K562 (cell line): ENCODE measurements around the gene RHBDF2. TPM values are rescaled to one million over a fixed set of nuclear protein-coding genes. Genes with fewer than 3 reads are reported as not detected.
A peak's percentile ranks its signal among the peaks of the same experiment; 100 is the strongest.

ENCODE experiments used
- ATAC-seq: fragments of 200-7000 bp; cut with Tn5 transposase; 3 replicates; pipeline ENCODE4 v1.9.1; 2020; ENCODE audit warnings: moderate library complexity
- BruUV-seq: library from RNA; stranded (reverse); fragments of 400-500 nt; replicated peaks from 2 replicates; lab custom pipeline; 2021; lab: Mats Ljungman, UMichigan
- CTCF ChIA-PET: fragments of 300-600 bp; formaldehyde crosslinking; extraction: SDS; loops from one replicate; lab custom pipeline; 2021; ENCODE audit warnings: low intra/inter-chr PET ratio; lab: Yijun Ruan, JAX
- POLR2A ChIA-PET: fragments of 300-600, 350-650 bp; sonication (Branson Sonifier 250); formaldehyde crosslinking; extraction: SDS; loops from one replicate; lab custom pipeline; 2021; ENCODE audit warnings: antibody characterized with exemption, inconsistent platforms; lab: Yijun Ruan, JAX
- DNase-seq, 4 experiments: peaks; one replicate each; pipeline versions ENCODE4 v3.0.0 to v3.0.0-alpha.2; 2011 to 2018; ENCODE audit warnings: low spot score in 3 of 4, mixed read lengths in 3 of 4; ENCODE audit errors: extremely low read depth in 1 of 4
- FAIRE-seq: peaks from 2 replicates; lab custom pipeline; 2011; peaks lifted over from hg19 to GRCh38; lab: Jason Lieb, UNC
- H2AFZ ChIP-seq: 2 replicates; pipeline ENCODE4 v1.6.0; 2011; ENCODE audit warnings: low read depth, low read length, control low read depth, inconsistent platforms
- H3K27ac ChIP-seq: fragments of 200-600 bp; 3 replicates; pipeline ENCODE4 v1.8.0; 2011; ENCODE audit warnings: low read depth, mild to moderate bottlenecking, control low read depth, inconsistent platforms, low read length, moderate library complexity, mixed read lengths; ENCODE audit errors: extremely low read depth
- H3K27me3 ChIP-seq, 2 experiments: fragments of 300-600 bp in 1 of 2; 2 replicates in 1 of 2; 3 replicates in 1 of 2; pipeline versions ENCODE4 v1.6.0 to v1.8.0; 2011; ENCODE audit warnings: inconsistent platforms in 2 of 2, low read length in 2 of 2, mild to moderate bottlenecking in 1 of 2, mixed read lengths in 1 of 2, moderate library complexity in 1 of 2; ENCODE audit not compliant: control insufficient read depth in 2 of 2, insufficient read depth in 2 of 2
- H3K36me3 ChIP-seq: fragments of 300-600 bp; 3 replicates; pipeline ENCODE4 v1.8.0; 2011; ENCODE audit warnings: mild to moderate bottlenecking, low read length, inconsistent platforms; ENCODE audit not compliant: control insufficient read depth, insufficient read depth
- H3K4me1 ChIP-seq, 2 experiments: fragments of 200-600 bp in 1 of 2; replicated peaks in 1 of 2; 2 replicates in 1 of 2; 3 replicates in 1 of 2; pipeline versions ENCODE4 v1.5.1 to v1.8.0; 2011; ENCODE audit warnings: inconsistent platforms in 2 of 2, low read length in 2 of 2, mild to moderate bottlenecking in 1 of 2, mixed read lengths in 1 of 2, moderate library complexity in 1 of 2; ENCODE audit not compliant: control insufficient read depth in 2 of 2, insufficient read depth in 2 of 2
- H3K4me2 ChIP-seq: 2 replicates; pipeline ENCODE4 v1.6.1; 2011; ENCODE audit warnings: low read length, control low read depth, inconsistent platforms, mixed read lengths; ENCODE audit not compliant: insufficient read depth
- H3K4me3 ChIP-seq: fragments of 200-600 bp; sonication (generic), shearing (Covaris generic); 2 replicates; pipeline ENCODE4 v1.5.1; 2016; ENCODE audit warnings: control low read depth, inconsistent platforms
- H3K79me2 ChIP-seq: fragments of 200-600 bp; 3 replicates; pipeline ENCODE4 v1.8.0; 2011; ENCODE audit warnings: low read length, inconsistent platforms; ENCODE audit not compliant: control insufficient read depth, insufficient read depth
- H3K9ac ChIP-seq, 2 experiments: 2 replicates each; pipeline versions ENCODE4 v1.6.0 to v1.6.1; 2011; ENCODE audit warnings: low read depth in 2 of 2, low read length in 2 of 2, control low read depth in 1 of 2, inconsistent platforms in 1 of 2, mild to moderate bottlenecking in 1 of 2, mixed read lengths in 1 of 2; ENCODE audit not compliant: insufficient read depth in 1 of 2
- H3K9me1 ChIP-seq: one replicate; pipeline ENCODE4 v1.6.0; 2011; ENCODE audit warnings: inconsistent platforms, mild to moderate bottlenecking, low read length, moderate library complexity; ENCODE audit not compliant: control insufficient read depth, insufficient read depth
- H3K9me3 ChIP-seq: replicated peaks from 2 replicates; pipeline ENCODE4 v1.5.1; 2011; ENCODE audit warnings: low read depth, low read length, inconsistent platforms; ENCODE audit not compliant: control insufficient read depth, insufficient read depth
- H4K20me1 ChIP-seq: replicated peaks from 2 replicates; pipeline ENCODE4 v1.6.1; 2011; ENCODE audit warnings: low read length, inconsistent platforms, mixed read lengths; ENCODE audit not compliant: control insufficient read depth, insufficient read depth
- ARHGAP35 ChIP-seq: fragments of 450-650 bp; IDR thresholded peaks from 2 replicates; pipeline ENCODE4 v1.6.1; 2018; ENCODE audit not compliant: partially characterized antibody
- HDAC2 ChIP-seq: fragments of 450-650 bp; IDR thresholded peaks from 2 replicates; pipeline ENCODE4 v1.6.1; 2016; ENCODE audit warnings: mild to moderate bottlenecking
- HEY1 ChIP-seq: fragments of 250-450 bp; sonication (Bioruptor Pico); IDR thresholded peaks from 2 replicates; pipeline ENCODE4 v1.5.0; 2020; ENCODE audit warnings: mild to moderate bottlenecking, moderate library complexity, borderline replicate concordance
- SMARCB1 ChIP-seq: IDR thresholded peaks from 2 replicates; pipeline ENCODE4 v1.6.1; 2011; ENCODE audit warnings: improper control_type of control experiment, low read depth; ENCODE audit not compliant: insufficient read length
- TEAD1 ChIP-seq, 2 experiments: fragments of 450-650 bp in 1 of 2; sonication (generic) in 1 of 2; formaldehyde crosslinking; IDR thresholded peaks; 2 replicates each; pipeline versions ENCODE4 v1.4.0 to v1.8.0; 2020 to 2022; ENCODE audit warnings: mild to moderate bottlenecking in 2 of 2, missing genetic modification reagents in 1 of 2
- TEAD2 ChIP-seq: fragments of 450-650 bp; IDR thresholded peaks from 2 replicates; pipeline ENCODE4 v1.6.1; 2016; ENCODE audit warnings: missing genetic modification characterization, control low read depth, missing compliant biosample characterization
- TRIM28 ChIP-seq: fragments of 450-650 bp; IDR thresholded peaks from 2 replicates; pipeline ENCODE4 v1.6.1; 2017
- ZNF175 ChIP-seq: fragments of 200-800 bp; sonication (Bioruptor generic); IDR thresholded peaks from 2 replicates; pipeline ENCODE4 v1.6.1; 2016; ENCODE audit warnings: low read depth, mild to moderate bottlenecking, missing genetic modification characterization, missing compliant biosample characterization
- ZZZ3 ChIP-seq: fragments of 450-650 bp; IDR thresholded peaks from 2 replicates; pipeline ENCODE4 v1.6.1; 2016; ENCODE audit warnings: antibody characterized with exemption, mild to moderate bottlenecking, moderate library complexity
- WGBS: fragments of 100-300 bp; shearing (Covaris generic); methylation state at CpG from one replicate; pipeline ENCODE4 v1.1.6; 2016; ENCODE audit warnings: low coverage, mixed read lengths; ENCODE audit not compliant: insufficient coverage; ENCODE audit errors: missing lambda C conversion rate; 5-methylcytosine and 5-hydroxymethylcytosine counted together
- in situ Hi-C: fragments of 300-500 bp; cut with MboI; formaldehyde crosslinking; loops from 4 replicates; pipeline ENCODE4 v1.15.0; 2018; ENCODE audit warnings: inconsistent platforms, mixed read lengths
- intact Hi-C: fragments of 100-400 bp; cut with micrococcal nuclease; formaldehyde crosslinking; loops from 2 replicates; pipeline ENCODE4 v1.14.2; 2022
- polyA plus RNA-seq, 8 experiments: library from polyadenylated mRNA; depleted of rRNA in 4 of 8; stranded (reverse) in 5 of 8; unstranded in 3 of 8; fragments of >200 nt; fragmentation: Nextera tagmentation in 2 of 8; fragmentation: Illumina TruSeq in 1 of 8; extraction: Ambion mirVana in 2 of 8; extraction: Trizol in 1 of 8; gene quantifications; 2 replicates each; pipeline versions ENCODE4 v1.2.1 to v1.2.3, GENCODE V29; 2011 to 2014; ENCODE audit warnings: inconsistent platforms in 1 of 8, missing spikeins in 1 of 8
- total RNA-seq, 7 experiments: library from RNA; depleted of rRNA in 6 of 7; stranded (reverse); fragments of >200 nt in 6 of 7; fragmentation: Illumina TruSeq in 2 of 7; extraction: Trizol in 2 of 7; gene quantifications; 2 replicates each; pipeline versions ENCODE4 v1.2.1 to v1.2.3, GENCODE V29; 2011 to 2021; ENCODE audit warnings: low replicate concordance in 1 of 7
- TF ChIP-seq, protein P1 (sequence below): fragments of 450-650 bp; IDR thresholded peaks from 2 replicates; pipeline ENCODE4 v1.6.1; 2016; ENCODE audit warnings: low read depth, mild to moderate bottlenecking, moderate library complexity
- TF ChIP-seq, protein P2 (sequence below): IDR thresholded peaks from 2 replicates; pipeline ENCODE4 v1.6.1; 2012; ENCODE audit warnings: low read depth, low read length, improper control_type of control experiment, borderline replicate concordance
- TF ChIP-seq, protein P3 (sequence below): fragments of 250-450 bp; sonication (Bioruptor Pico); IDR thresholded peaks from 2 replicates; pipeline ENCODE4 v1.8.0; 2022; ENCODE audit warnings: inconsistent platforms, mild to moderate bottlenecking, moderate library complexity, borderline replicate concordance

The RHBDF2 gene
- total and polyA plus RNA-seq, 9 of the 15 experiments (the other 6 are each of a cell fraction or from before 2014, with no cell fraction given), result 0.04 to 2.8 (median 1.1) TPM

DNA sequence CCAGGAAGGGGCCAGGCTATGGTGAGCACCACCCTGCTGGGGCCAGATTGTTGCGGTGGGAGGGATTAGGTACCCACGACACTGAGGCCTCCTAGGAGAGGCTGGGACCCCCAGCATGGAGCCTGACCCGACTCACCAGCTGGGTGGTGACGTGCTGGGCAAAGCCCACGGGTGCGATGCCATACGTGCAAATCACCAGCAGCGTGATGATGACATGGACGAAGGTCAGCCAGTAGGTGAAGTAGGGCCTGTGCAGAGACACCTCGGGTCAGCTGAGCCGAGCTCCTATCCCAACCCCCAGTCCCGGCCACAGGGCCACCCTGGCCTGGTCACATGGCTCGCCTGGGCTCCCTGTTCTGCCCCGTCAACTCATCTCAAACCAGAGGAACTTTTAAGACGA, 26.3 kb downstream of the RHBDF2 start:
- peaks cover 2% of the 10 kb centered on the region for H3K9me1 ChIP-seq
- H3K27me3 ChIP-seq, result peaks cover 10 to 52% of the 10 kb centered on the region in 2 experiments; a peak in 4 of 5 replicates
- ATAC-seq (no peak), DNase-seq (no peak), FAIRE-seq (no peak)
- no peaks in the 10 kb centered on the region for H3K9me3 ChIP-seq
- H3K36me3 ChIP-seq, result no peaks in the 10 kb centered on the region
- H4K20me1 ChIP-seq, result peaks cover 4% of the 10 kb centered on the region; the same call in 1 of the 2 replicates
- H3K27ac ChIP-seq, result no peak overlapping the region
- no peak overlapping the region for H3K4me2 ChIP-seq
- 46% methylated on average over 15 of the region's 15 CpGs for WGBS
- no peak overlapping the region for H2AFZ ChIP-seq
- in situ Hi-C loops (no loop called here), intact Hi-C loops (no loop called here)
- peaks cover 0 to 57% of the 10 kb centered on the region in 2 experiments; a peak in 2 of 5 replicates for H3K4me1 ChIP-seq
- ChIA-PET CTCF (no interaction called here), POLR2A (interaction anchor here (0.5 to 1.4 kb wide), 5 partner anchors 11 to 716 kb away, joined by 3 to 5 read pairs (median 3); no protein-coding TSS in a partner anchor)
- H3K9ac ChIP-seq, result peak overlapping the region in 1 of 2 experiments; percentile 48; a peak in 1 of 4 replicates
- BruUV-seq, result no TSS peak
- no peaks in the 10 kb centered on the region for H3K79me2 ChIP-seq
- no peak overlapping the region for H3K4me3 ChIP-seq
- TF ChIP-seq, protein P1, sequence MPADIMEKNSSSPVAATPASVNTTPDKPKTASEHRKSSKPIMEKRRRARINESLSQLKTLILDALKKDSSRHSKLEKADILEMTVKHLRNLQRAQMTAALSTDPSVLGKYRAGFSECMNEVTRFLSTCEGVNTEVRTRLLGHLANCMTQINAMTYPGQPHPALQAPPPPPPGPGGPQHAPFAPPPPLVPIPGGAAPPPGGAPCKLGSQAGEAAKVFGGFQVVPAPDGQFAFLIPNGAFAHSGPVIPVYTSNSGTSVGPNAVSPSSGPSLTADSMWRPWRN, result no peak
- no peak for TF ChIP-seq ZZZ3
- TF ChIP-seq TEAD2 (tag), result no peak
- no peak for TF ChIP-seq HDAC2

DNA sequence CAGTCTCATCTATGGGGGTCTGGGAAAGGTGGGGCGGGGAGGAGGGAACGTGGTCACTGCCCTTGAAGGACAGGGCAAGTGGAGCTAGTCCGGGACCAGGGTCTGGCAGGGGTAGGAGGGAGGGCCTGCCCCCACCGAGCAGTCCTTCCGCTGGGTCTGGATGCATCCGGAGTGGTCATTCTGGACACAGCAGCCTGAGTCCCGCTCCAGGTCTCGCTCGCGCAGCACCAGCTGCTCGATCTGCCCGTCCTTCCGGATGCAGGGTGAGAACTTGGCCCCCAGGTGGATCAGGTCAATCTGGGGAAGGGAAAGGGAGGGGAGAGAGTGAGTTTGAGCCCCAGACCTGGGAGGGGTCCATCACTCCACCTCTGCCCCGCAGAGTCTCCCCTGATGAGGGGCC, 27.0 kb downstream of the RHBDF2 start:
- 34% methylated on average over 10 of the region's 14 CpGs for WGBS
- in situ Hi-C loops, result no loop called here
- CTCF ChIA-PET, result no interaction called here
- TF ChIP-seq, protein P2, sequence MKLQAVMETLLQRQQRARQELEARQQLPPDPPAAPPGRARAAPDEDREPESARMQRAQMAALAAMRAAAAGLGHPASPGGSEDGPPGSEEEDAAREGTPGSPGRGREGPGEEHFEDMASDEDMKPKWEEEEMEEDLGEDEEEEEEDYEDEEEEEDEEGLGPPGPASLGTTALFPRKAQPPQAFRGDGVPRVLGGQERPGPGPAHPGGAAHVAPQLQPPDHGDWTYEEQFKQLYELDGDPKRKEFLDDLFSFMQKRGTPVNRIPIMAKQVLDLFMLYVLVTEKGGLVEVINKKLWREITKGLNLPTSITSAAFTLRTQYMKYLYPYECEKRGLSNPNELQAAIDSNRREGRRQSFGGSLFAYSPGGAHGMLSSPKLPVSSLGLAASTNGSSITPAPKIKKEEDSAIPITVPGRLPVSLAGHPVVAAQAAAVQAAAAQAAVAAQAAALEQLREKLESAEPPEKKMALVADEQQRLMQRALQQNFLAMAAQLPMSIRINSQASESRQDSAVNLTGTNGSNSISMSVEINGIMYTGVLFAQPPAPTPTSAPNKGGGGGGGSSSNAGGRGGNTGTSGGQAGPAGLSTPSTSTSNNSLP, result no peak
- TF ChIP-seq ARHGAP35 (no peak), HEY1 (no peak), ZNF175 (CRISPR knock-in tag) (no peak), TEAD1 (CRISPR knock-in tag; IDR thresholded peaks at IDR 0.05) (no peak), TRIM28 (no peak), SMARCB1 (no peak)
- TF ChIP-seq, protein P3, sequence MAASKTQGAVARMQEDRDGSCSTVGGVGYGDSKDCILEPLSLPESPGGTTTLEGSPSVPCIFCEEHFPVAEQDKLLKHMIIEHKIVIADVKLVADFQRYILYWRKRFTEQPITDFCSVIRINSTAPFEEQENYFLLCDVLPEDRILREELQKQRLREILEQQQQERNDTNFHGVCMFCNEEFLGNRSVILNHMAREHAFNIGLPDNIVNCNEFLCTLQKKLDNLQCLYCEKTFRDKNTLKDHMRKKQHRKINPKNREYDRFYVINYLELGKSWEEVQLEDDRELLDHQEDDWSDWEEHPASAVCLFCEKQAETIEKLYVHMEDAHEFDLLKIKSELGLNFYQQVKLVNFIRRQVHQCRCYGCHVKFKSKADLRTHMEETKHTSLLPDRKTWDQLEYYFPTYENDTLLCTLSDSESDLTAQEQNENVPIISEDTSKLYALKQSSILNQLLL (CRISPR knock-in tag), result no peak

More for the DNA sequence above, 27.0 kb downstream of the RHBDF2 start:
- Histone ChIP-seq H3K36me3 (no peaks in the 10 kb centered on the region), H3K79me2 (no peaks in the 10 kb centered on the region), H3K4me2 (no peak overlapping the region), H3K27ac (no peak overlapping the region), H3K9me1 (peaks cover 2% of the 10 kb centered on the region), H3K4me3 (no peak overlapping the region), H3K4me1 (peaks cover 0 to 58% of the 10 kb centered on the region in 2 experiments; a peak in 2 of 5 replicates), H4K20me1 (peaks cover 5% of the 10 kb centered on the region; the same call in 1 of the 2 replicates), H2AFZ (no peak overlapping the region), H3K9ac (peak overlapping the region in 1 of 2 experiments; percentile 36; a peak in 2 of 4 replicates), H3K9me3 (no peaks in the 10 kb centered on the region), H3K27me3 (peaks cover 10 to 59% of the 10 kb centered on the region in 2 experiments; a peak in 4 of 5 replicates)
- DNase-seq (no peak), ATAC-seq (no peak), FAIRE-seq (no peak)
- no TSS peak for BruUV-seq
- POLR2A ChIA-PET, result interaction anchor here (0.9 to 1.4 kb wide), 2 partner anchors 17 to 93 kb away, joined by 4 to 5 read pairs; no protein-coding TSS in a partner anchor
- intact Hi-C loops, result no loop called here
